GM21528 (cell line): ENCODE data around the gene SERTM2.
"Not testable (repeated sequence)": the region's sequence is repeated elsewhere in the genome, so short reads cannot be mapped to it uniquely, and the experiment has no call there.

ENCODE experiments used
- ATAC-seq: cut with Tn5 transposase; IDR thresholded peaks from one replicate; pipeline ENCODE4 v1.9.1; 2021; ENCODE audit warnings: mild to moderate bottlenecking, moderate library complexity; ENCODE audit not compliant: unreplicated experiment, low FRiP score

Gene SERTM2

GRCh38 chrX:111511477-111511876 is at the start of gene SERTM2:
Gene SERTM2, plus strand, starts transcription at chrX:111511645. Its CDS starts 7,213 bp downstream, at chrX:111518858.
- ATAC-seq: peak; percentile 75

GRCh38 chrX:111465669-111466068 is 45.8 kb upstream of the SERTM2 start:
- ATAC-seq: no peak

- ATAC-seq: no peak
Observed at GRCh38 chrX:111467896-111468295, 43.5 kb upstream of the SERTM2 start.

- ATAC-seq: no peak
Observed at GRCh38 chrX:111470681-111471403, 40.6 kb upstream of the SERTM2 start.

GRCh38 chrX:111481896-111482295 is 29.5 kb upstream of the SERTM2 start:
- no peak for ATAC-seq

GRCh38 chrX:111483135-111483534 is 28.3 kb upstream of the SERTM2 start:
- ATAC-seq: no peak

- no peak for ATAC-seq
Observed at GRCh38 chrX:111483881-111484280, 27.6 kb upstream of the SERTM2 start.

GRCh38 chrX:111490688-111491087 is 20.8 kb upstream of the SERTM2 start:
- no peak for ATAC-seq

GRCh38 chrX:111492085-111492484 is 19.4 kb upstream of the SERTM2 start:
- no peak for ATAC-seq

- no peak for ATAC-seq
Observed at GRCh38 chrX:111498538-111499103, 12.8 kb upstream of the SERTM2 start.

- no peak for ATAC-seq
Observed at GRCh38 chrX:111503485-111503993, 7.9 kb upstream of the SERTM2 start.

GRCh38 chrX:111504941-111505340 is 6.5 kb upstream of the SERTM2 start:
- no peak for ATAC-seq

- ATAC-seq: no peak
Observed at GRCh38 chrX:111505783-111506182, 5.7 kb upstream of the SERTM2 start.

- no peak for ATAC-seq
Observed at GRCh38 chrX:111506826-111507225, 4.6 kb upstream of the SERTM2 start.

GRCh38 chrX:111507933-111508332 is 3.5 kb upstream of the SERTM2 start:
- no peak for ATAC-seq

- no peak for ATAC-seq
Observed at GRCh38 chrX:111515298-111515697, 3.9 kb downstream of the SERTM2 start.

- ATAC-seq: no peak
Observed at GRCh38 chrX:111518667-111519066, 7.2 kb downstream of the SERTM2 start.

GRCh38 chrX:111519215-111519614 is 7.8 kb downstream of the SERTM2 start:
- ATAC-seq: no peak

GRCh38 chrX:111520506-111520905 is 9.1 kb downstream of the SERTM2 start:
- no peak for ATAC-seq

- ATAC-seq: no peak
Observed at GRCh38 chrX:111521169-111521568, 9.7 kb downstream of the SERTM2 start.

- no peak for ATAC-seq
Observed at GRCh38 chrX:111543212-111543741, 31.8 kb downstream of the SERTM2 start.

GRCh38 chrX:111549235-111549634 is 37.8 kb downstream of the SERTM2 start:
- ATAC-seq: not testable (repeated sequence)
